Stimulated activated naive CD4-positive, alpha-beta T cell treated with Interleukin-2 at 50 U/mL for 16 hours (primary cell): Measurements from ENCODE around the gene ORM1.
"Not testable (repeated sequence)": the region's sequence is repeated elsewhere in the genome, so short reads cannot be mapped to it uniquely, and the experiment has no call there.

Experiments
- DNase-seq: peaks from one replicate; lab custom pipeline; 2025; lab: John Stamatoyannopoulos, UW

ORM1 gene

DNA sequence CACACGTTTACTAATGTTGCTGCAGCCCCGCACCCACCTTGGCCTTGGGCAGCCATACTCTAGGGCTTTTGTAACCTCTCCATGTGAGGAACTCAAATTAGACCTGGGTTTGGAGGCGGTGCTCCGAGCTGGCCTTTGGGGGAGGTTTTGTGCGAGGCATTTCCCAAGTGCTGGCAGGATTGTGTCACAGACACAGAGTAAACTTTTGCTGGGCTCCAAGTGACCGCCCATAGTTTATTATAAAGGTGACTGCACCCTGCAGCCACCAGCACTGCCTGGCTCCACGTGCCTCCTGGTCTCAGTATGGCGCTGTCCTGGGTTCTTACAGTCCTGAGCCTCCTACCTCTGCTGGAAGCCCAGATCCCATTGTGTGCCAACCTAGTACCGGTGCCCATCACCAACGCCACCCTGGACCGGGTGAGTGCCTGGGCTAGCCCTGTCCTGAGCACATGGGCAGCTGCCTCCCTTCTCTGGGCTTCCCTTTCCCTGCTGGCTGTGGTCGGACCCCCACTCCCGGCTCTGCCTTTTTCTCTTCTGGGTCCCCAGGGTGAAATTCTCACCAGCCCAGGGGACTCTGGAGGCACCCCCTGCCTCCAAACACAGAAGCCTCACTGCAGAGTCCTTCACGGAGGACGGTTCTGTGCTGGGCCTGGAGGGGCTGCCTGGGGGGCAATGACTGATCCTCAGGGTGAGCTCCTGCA is at the start of gene ORM1:
TSS of gene ORM1 (plus strand) at position 268 of the 701 bp plus-strand sequence. CDS start at position 304, 36 bp downstream.
- not testable (repeated sequence) for DNase-seq

DNA sequence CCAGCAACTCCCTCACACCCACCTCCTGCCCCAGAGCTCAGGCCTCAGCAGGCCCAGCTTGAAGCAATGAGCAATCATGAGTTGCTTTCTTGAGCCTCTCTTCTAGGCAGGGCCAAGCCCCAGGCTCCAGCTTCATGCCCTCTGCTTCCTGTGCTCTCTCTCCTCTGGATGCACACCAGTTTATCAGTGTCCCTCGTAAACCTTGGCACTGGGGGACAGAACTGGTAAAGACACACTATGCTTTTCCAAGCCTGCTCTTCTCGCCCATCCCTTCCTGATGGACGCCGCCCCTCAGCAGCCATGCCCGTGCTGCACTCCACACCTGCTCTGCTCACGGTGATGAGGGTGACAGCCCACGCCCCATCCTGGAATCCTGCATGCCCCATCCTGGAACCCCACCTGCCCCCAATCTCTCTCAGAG is 49.4 kb upstream of the ORM1 start:
- DNase-seq = no peak

DNA sequence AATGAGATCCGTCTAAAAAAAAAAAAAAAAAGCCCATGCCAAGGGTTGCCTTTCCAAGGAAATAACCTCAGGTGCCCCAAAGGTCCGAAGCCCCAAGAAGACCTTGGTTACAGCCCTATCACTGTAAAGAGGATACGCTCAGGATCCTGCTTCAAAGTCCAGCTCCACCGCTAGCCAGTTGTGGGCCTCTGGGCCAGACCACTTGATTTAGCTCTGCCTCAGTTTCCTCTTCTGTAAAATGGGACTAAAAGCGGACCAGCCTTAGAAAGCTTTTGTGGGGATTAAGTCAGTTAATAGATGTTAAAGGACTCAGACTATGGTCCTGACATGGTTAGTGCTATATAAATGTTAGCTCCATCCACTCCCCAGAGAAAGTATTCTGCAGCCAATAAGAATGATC is 48.7 kb upstream of the ORM1 start:
- DNase-seq = no peak

DNA sequence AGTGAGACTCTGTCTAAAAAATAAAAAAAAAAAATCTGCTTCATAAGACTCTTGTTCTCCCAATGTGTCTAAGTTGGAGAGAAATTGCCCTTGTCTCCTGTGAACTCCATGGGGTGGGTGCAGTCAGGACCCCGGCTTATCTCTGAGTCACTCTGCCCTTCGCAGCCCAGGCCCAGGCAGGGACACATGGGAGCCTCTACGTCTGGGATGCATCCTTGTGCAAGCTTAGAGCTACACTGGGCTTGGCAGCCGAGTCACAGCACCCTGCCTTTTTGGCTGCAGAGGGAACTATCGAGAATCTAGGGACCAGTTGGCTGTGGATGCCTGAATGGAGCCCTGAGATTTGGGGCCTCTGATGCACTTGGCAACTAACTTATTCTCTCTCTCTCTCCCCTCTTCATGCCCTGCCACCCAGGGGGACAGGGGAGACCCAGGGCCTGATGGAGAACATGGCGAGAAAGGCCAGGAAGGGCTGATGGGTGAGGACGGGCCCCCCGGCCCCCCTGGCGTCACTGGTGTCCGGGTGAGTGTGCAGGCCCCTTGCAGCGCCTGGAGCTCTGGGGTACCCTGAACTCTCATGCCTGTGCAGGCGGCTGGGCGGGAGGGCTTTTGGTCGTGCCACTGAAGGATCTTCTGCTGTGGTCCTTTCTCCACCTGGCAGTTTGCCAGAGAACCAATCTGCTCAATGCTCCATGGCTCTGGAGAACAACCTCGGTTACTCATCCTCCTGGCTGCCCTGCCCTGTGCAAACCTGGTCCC is 47.5 kb upstream of the ORM1 start:
- no peak for DNase-seq

DNA sequence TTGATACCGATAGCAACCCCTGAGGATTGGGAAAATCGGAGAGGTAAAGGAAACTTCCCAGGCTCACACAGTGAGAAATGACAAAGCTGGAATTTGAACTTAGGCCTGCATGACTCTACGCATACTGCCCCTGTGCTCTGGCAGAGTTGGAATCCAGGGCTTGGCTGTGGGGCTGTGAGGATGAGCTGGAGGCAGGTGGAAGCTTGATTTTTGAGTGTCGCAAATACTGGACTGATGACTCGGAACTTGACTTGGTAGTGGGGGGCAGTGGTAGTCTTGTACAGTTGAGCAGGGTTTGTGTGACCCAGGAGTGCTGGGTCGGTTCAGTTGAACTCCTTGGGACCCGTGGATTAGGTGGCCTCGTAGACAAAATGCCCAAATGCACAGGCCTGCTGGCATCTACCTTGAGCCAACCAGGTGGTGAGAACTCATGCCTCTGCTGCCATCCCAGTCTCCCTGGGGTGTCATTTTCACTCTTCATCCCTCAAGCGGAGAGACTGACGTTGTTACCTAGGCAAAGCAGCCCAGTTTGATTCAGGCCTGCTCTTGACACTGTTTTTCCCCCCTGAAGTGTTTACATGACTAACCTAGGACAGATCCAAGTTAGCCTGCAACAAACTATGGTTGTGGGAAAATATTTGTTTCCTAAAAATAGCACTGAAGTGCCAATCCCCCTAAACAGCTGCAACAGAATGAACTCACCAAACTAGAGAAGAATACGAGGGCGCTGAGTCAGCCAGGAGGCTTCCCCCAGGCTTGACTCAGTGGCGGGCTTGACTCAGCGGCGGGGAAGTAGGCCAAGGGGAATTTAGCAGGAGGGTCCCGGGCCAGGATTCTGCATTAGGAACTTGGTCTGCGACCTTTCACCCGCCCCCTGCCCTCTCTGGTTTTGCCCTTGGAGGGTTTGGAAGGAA is 45.7 kb upstream of the ORM1 start:
- no peak for DNase-seq

DNA sequence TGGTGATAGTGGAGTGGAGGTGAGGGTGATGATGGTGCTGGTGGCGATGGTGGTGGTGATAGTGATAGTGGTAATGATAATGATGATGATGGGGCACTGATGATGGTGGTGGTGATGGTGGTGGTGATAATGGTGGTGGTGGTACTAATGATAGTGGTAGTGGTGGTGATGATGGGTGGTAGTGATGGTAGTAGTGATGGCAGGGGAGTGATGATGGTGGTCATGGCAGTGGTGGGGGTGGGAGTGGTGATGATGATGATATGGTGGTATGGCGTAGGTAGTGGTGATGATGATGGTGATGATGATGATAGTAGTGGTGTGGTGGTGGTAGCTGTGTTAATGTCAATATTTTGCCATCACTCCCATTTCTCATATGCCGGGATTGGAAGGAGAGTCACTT is 44.5 kb upstream of the ORM1 start:
- no peak for DNase-seq

DNA sequence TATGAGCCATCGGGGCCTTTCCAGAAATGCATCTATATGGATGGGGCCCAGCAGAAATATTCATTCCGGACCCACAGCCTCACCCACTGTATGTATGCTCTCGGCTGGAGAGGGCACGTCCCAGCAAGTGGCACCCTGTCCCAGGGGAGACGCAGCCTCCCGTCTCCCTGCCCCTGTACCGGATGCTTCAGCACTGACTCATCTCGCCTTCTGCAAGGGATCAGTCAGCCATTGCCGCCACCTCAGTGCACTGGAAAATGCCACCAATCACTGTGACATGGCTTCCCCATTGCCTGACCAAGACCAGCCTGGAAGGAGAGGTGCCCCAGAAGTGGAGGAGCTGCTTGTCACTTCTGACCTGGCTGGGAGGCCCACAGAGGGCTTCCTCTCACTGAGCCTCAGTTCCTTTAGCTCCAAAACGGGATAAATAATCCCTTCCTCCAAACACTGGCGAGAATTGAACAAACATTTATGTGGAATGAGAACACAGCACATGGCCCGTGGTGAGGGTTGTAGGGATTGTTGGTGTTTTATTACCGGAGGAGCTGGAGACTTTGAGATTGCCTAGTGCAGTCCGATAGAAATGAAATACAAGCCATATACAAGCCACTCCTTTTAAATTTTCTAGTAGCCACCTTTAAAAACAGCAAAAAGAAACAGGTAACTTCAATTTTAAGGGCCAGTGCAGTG is 43.9 kb upstream of the ORM1 start:
- no peak for DNase-seq

DNA sequence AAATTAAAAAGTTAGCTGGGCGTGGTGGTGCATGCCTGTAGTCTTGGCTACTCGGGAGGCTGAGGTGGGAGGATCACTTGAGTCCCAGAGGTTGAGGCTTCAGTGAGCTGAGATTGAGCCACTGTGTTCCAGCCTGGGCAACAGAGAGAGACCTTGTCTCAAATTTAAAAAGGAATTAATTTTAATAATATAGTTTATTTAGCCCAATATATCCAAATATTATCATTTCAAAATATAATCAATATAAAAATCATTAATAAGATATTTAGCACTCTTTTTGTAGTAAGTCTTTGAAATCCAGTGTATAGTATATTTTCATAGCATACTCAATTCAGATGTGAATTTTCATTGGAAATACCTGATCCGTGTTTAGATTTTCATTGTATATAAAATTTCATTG is 43.2 kb upstream of the ORM1 start:
- no peak for DNase-seq

DNA sequence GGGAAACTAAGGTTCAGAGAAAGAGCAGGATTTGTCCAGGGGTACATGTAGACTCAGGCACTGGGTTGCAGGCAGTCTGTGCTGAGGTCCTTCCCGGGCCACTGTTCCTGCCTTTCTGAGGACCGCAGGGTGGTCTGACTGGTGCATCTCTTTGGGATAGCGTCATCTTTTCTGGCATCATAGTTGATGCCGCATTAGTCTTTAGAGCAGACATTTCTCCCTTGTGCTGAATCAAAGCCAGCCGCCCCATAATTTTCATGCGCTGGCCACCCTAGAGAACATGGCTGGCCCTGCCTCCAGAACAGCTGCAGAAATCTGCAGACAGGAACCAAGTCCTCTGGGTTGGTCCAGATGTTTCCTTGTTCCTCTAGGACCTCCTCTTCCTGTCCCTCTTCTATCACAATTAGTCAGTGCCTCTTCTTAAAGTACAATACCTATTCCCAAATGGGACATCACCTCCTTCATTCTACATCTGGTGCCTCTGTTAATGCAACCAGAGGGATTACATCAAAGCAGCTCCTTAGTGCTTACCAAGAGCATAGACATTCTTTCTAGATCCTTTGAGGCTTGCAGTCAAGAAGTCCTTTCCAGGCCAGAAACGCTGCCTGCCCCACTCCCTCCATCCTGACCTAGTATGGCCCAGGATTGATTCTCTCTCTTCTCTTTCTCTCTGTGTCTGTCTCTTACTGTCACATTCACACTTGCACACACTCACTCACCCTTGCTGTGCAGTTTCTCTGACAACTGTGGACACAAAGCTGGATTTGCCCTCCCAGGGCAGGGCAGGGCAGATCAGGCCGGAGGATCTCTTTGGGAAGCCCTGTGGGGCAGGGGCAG is 42.0 kb upstream of the ORM1 start:
- no peak for DNase-seq

DNA sequence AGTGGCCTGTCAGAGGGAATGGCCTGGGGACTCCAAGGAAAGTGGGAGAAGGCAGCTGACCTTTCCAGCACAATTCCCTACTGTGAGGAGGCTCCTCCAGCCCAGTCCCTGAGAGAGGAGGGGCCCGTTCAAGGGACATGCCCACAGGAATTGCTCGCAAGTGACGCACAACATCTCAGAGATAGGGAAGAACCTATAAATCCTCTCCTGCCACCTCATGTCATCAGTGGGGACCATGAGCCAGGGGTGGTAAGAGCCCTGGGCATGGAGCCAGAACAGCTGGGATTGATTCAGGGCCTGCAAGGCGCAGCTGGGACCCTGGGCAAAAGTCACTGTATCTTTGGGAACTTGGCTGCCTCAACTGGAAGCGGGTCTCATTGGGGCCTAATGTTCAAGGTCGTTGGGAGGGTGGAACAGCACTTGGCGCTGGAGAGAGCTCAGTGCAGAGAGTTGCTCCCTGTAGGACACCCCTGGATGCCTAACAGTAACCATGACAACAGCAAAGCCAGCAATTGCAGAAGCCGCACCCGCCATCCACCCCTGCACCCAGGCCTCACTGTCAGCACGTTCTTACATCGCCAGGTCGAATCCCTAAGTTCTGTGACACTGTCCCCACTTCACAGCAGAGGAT is 41.3 kb upstream of the ORM1 start:
- DNase-seq = no peak

DNA sequence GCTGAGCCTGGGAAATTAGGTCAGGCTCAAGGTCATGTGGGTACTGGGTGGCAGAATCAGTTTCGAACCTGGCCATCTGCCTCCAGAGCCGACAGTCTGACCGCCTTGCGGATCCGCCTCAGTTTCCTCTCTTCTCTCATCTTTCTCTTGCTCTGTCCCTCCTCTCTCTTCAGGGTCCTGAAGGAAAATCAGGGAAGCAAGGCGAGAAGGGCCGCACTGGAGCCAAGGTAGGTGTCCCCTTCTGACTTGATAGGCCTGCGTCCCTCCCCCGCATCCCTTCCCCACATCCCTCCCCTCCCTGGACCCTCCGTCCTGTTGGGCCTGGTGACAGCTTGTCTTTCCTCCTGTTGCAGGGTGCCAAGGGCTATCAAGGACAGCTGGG is 40.8 kb upstream of the ORM1 start:
- no peak for DNase-seq

DNA sequence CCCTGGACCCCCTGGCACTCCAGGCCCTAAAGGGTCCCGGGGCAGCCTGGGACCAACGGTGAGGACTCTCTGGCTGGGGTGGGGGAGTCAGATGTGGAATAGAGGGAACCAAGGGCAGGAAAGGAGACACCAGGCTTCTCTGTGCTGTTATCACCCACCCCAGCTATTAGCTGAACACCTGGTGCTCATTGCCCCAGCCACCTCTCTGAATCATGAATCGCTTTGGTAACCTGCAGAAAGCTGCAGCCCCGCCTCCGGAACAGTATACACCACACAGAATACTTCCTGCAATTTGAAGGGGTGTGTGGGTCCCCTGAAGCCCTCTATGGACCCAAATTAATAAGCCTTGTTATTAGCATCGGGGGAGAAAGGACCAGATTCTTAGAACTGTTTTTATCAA is 40.4 kb upstream of the ORM1 start:
- no peak for DNase-seq

DNA sequence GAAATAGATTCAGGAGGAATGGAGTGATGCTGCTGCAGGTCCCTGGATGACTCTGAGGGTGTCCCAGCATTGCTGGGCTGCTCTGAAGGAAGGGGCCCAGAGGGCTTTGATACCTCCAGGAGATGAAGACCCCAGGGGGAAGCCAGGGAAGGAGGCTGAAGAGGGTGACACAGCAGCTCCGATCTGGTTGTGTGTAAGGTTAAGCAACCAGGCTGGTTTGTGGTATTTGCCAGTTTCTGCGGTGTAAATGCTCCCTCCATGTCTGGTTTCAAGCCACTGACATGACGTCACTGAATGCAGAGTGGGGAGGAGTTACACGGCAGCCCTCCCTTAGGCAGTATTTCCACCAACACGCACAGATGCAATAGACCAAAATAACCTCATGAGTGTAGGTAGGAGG is 40.0 kb upstream of the ORM1 start:
- DNase-seq = no peak

DNA sequence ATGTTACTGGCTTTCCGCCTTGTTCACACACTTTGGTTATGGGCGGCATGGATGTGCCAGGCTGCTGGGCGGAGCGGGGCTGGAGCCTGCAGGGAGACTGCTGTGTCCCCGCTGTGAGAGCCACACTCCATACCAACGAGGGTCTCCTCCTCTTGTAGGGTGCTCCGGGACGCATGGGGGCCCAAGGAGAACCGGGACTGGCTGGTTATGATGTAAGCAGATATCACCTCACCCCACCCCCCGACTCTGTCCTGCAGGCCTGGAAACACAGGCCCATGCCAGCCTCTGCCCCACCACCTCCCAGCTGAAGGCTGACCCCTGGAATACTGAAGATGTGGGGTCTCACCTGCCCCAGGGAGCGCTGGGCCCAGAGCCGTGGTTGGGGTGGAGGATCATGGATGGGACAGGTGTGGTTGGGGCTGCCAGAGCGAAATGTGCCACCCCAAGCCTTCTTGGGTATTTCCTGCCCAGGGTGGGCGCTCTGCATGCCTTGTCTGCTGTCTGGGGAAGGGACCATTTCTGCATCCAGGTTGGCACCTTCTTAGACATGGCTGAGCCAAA is 39.3 kb upstream of the ORM1 start:
- no peak for DNase-seq

DNA sequence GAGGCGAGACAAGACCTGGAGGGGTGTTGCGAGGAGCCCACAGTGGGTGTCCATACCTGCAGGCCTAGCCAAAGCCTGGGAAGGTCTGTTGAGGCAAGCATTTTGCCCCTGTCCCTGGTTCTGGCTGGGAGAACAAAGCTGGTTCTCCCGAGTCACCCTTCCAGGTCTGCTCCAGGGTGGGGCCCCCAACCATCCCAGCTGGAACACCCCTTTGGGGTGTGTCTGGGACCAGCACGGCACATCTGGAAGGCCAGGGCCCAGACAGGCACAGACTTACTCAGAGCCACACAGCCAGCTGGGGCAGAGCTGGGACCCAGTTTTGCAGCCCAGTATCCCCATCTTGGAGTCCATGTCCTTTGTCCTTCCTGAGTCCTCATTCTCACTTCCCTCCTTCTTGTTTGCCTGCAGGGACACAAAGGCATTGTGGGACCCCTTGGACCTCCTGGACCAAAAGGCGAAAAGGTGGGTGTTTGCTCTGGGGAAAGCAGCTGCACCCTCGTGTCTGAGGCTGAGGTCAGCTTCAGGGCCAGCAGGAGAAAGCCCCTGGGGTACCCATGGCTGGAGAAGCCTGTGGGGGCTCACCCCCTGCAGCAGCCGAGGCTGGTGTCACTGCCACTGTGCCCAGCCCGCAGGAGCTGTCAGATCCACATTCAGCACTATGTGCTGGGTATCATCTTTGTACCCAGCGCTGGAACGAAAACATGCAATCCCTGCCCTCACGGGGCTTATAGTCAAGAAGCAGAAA is 38.4 kb upstream of the ORM1 start:
- DNase-seq = no peak

DNA sequence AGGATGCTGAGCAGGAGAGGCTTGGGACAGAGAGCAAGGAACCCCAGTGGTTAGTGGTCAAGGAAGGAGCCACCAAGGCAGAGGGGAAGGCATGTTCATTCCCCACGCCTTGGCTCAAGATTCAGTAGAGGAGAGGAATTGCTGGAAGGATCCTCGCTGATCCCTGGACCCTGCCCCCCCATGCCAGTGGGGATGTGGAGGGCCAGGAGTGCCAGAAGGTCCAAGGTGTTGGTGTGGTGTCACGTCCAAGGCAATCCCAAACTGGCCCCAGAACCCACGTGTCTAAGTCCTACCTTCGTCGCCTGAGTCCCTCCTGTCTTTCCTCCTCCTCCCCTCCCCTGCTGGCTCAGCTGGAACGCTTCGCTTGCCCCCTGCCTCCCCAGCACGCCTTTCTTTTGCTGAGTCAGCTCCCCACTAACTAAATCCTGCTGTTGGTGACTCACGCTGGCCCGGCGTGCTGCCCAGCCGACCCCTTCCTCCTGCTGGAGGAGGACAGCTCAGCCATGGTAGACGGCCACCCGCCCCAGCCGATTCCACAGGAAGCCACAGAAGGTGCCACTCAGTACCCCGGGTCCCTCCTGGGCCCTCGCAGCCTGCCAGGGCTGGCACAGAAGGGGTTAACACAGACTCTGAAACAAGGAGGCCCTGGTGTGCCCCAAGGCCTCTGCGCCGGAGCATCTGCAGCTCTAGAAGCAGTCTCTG is 37.6 kb upstream of the ORM1 start:
- DNase-seq = no peak

DNA sequence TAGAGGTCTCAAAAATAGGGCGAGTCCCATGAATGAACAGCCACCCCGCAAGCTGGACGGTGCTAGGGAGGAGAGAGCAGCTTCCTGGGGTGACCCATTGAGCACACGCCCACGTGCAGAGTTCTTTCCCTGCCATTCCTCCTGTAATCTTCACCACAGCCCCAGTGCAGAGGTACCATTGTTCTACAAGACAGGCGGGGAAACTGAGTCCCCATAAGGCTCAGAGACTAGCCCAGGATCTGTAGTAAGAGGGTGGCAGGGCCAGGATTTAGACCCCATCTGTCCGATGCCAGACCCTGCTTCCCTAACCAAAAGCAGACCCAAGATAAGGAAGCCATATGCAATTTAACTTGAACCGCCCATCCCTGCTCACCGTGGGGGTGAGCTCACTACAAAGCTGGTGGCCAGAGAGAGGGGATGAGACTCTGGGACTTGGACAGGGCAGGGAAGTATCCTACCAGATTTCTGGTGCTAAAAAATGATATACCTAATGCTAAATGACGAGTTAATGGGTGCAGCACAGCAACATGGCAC is 36.7 kb upstream of the ORM1 start:
- DNase-seq = no peak

DNA sequence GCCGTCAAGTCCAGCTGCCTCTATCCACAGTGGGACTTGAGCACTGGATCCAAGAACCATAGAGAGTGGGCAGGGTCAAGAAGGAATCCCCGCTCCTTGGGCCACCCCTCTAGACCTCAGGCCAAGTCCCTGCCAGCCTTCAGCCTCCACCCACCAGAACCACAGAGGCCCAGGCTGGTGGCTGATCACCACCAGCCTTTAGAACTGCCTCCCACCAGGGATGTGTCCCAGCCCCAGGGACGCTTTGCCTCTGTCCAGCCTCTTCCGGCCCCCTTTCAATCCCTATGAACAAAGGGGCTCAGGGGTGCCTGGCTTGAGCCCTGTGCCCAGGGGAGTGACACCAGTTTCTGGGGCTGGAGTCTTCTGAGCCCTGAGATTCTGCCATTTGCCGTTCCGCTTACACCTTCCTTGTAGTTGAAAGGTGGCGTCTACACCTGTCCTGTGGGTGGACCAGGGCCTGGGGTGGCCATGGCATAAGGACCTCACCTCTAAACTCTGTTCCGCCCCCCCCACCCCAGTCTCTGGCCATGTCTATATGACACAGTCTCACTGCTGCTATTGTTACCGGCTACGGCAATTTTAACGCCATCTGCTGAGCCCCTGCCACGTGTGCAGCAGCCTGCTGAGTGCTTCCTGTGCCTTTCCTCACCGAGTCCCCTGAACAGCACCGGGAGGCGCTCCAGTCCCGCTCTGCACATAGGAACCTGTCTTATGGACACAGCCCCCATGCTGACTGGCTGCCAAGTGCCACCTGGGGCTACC is 35.7 kb upstream of the ORM1 start:
- no peak for DNase-seq
